SK-MEL-5 (cell line): ENCODE results near the gene IQGAP2. TPM values are rescaled to one million over a fixed set of nuclear protein-coding genes. Genes with fewer than 3 reads are reported as not detected.
"Not testable (repeated sequence)": the region's sequence is repeated elsewhere in the genome, so short reads cannot be mapped to it uniquely, and the experiment has no call there.

Source experiments
- DNase-seq: peaks from one replicate; pipeline ENCODE4 v3.0.0-alpha.2; 2016; ENCODE audit warnings: low read depth, low spot score
- in situ Hi-C: cut with HindIII; loops from 2 replicates; pipeline ENCODE4 v1.10.0; 2016; ENCODE audit warnings: low sequenced_read_pairs, high pct_unique_total_duplicates, low pct_unique_long_range_greater_than_20kb
- total RNA-seq: library from RNA; depleted of rRNA; stranded (reverse); fragments of >200 nt; shearing (Covaris generic); gene quantifications from 2 replicates; pipeline ENCODE4 v1.2.3, GENCODE V29; 2014

The IQGAP2 gene
- total RNA-seq, 1 experiment from 2014 or later = 0.95 TPM

- in situ Hi-C loops = no loop called here
- DNase-seq = no peak
Measured at GRCh38 chr5:76732405-76733048, 329.4 kb downstream of the IQGAP2 start.

GRCh38 chr5:76733049-76733417 lies 329.9 kb downstream of the IQGAP2 start:
- in situ Hi-C loops = no loop called here
- DNase-seq = no peak

- in situ Hi-C loops = no loop called here
- DNase-seq = no peak
Measured at GRCh38 chr5:76735762-76736545, 332.9 kb downstream of the IQGAP2 start.

- DNase-seq = no peak
Measured at GRCh38 chr5:76736679-76737556, 333.8 kb downstream of the IQGAP2 start.

GRCh38 chr5:76737846-76738245 lies 334.8 kb downstream of the IQGAP2 start:
- in situ Hi-C loops = no loop called here

More at GRCh38 chr5:76736679-76737556, 333.8 kb downstream of the IQGAP2 start:
- in situ Hi-C loops = no loop called here

GRCh38 chr5:76741506-76741905 lies 338.4 kb downstream of the IQGAP2 start:
- DNase-seq, in situ Hi-C loops: not testable (repeated sequence)

More at GRCh38 chr5:76737846-76738245, 334.8 kb downstream of the IQGAP2 start:
- DNase-seq = no peak

GRCh38 chr5:76742583-76742982 lies 339.5 kb downstream of the IQGAP2 start:
- no peak for DNase-seq
- in situ Hi-C loops = no loop called here

GRCh38 chr5:76744632-76745031 lies 341.5 kb downstream of the IQGAP2 start:
- in situ Hi-C loops = no loop called here
- no peak for DNase-seq

- in situ Hi-C loops = no loop called here
- DNase-seq = no peak
Measured at GRCh38 chr5:76745670-76746069, 342.6 kb downstream of the IQGAP2 start.

GRCh38 chr5:76746677-76747076 lies 343.6 kb downstream of the IQGAP2 start:
- in situ Hi-C loops = no loop called here

GRCh38 chr5:76747706-76748105 lies 344.6 kb downstream of the IQGAP2 start:
- in situ Hi-C loops = no loop called here
- DNase-seq = no peak

More at GRCh38 chr5:76746677-76747076, 343.6 kb downstream of the IQGAP2 start:
- no peak for DNase-seq

GRCh38 chr5:76751291-76751690 lies 348.2 kb downstream of the IQGAP2 start:
- in situ Hi-C loops = no loop called here

GRCh38 chr5:76754668-76755078 lies 351.6 kb downstream of the IQGAP2 start:
- in situ Hi-C loops = no loop called here
- no peak for DNase-seq

More at GRCh38 chr5:76751291-76751690, 348.2 kb downstream of the IQGAP2 start:
- no peak for DNase-seq

GRCh38 chr5:76755779-76756637 lies 352.9 kb downstream of the IQGAP2 start:
- DNase-seq = no peak
- in situ Hi-C loops = no loop called here

GRCh38 chr5:76757049-76757448 lies 354.0 kb downstream of the IQGAP2 start:
- in situ Hi-C loops = no loop called here
- DNase-seq = no peak
